Body of pancreas (tissue), 4 donors: ENCODE results near the gene ZNF76.

Experiments used
- CTCF ChIP-seq, 7 experiments: fragments of 450-650 bp in 4 of 7; fragments of 200-600 bp in 3 of 7; sonication (generic) in 3 of 7; IDR thresholded peaks; one replicate each; pipeline ENCODE4 v1.5.1; 2016 to 2019; ENCODE audit warnings: antibody characterized with exemption in 7 of 7
- POLR2A ChIP-seq, 3 donors: fragments of 450-650 bp; IDR thresholded peaks; one replicate each; pipeline ENCODE4 v1.6.1; 2016; ENCODE audit warnings: antibody characterized with exemption in 3 of 3, mild to moderate bottlenecking in 2 of 3

GRCh38 chr6:35341557-35341956 lies 82.0 kb downstream of the ZNF76 start:
- TF ChIP-seq CTCF (IDR thresholded peaks at IDR 0.05) (no peak), POLR2A (IDR thresholded peaks at IDR 0.05) (no peak)
